Measurements from ENCODE around the gene B4GALNT1. TPM values are rescaled to one million over a fixed set of nuclear protein-coding genes. Genes with fewer than 3 reads are reported as not detected.

Gene B4GALNT1
- polyA plus RNA-seq, 3 donors, result not detected

DNA sequence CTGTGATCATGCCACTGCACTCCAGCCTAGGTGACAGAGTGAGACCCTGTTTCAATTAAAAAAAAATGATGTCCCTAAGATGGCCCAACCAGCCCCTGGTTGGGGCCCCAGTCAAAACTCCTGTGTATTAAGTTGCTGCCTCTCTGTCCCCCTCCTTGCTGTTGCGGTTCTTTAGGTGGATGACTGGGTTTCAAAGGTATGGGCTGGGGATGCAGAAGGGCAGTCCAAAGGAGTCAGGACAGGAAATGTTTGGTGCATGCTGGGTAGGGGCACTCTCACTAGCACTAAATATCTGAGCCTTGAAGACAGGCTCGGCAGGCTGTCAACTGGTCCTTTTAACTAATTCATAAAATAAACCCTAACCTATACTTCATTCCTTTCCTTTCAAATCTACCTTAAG is 54.0 kb downstream of the B4GALNT1 start:
- Mint-ChIP-seq H3K36me3 (no peaks in the 10 kb centered on the region), H3K27ac (no peak overlapping the region), H3K27me3 (ENCODE audit: low read depth in 3 of 3) (peaks cover 15 to 22% (median 18%) of the 10 kb centered on the region in 3 donors), H3K4me1 (peaks cover 8% of the 10 kb centered on the region), H3K4me3 (no peak overlapping the region), H3K9me3 (no peaks in the 10 kb centered on the region)
- Histone ChIP-seq H3K36me3 (replicated peaks in 1 of 2; ENCODE audit: control insufficient read depth in 1 of 2, insufficient read depth in 2 of 2, low read length in 2 of 2) (no peaks in the 10 kb centered on the region), H3K9me3 (replicated peaks in 1 of 2; ENCODE audit: control insufficient read depth in 1 of 2, insufficient read depth in 1 of 2, low read length in 2 of 2) (no peaks in the 10 kb centered on the region), H4K20me1 (ENCODE audit: insufficient read depth, low read length) (no peaks in the 10 kb centered on the region), H3K27ac (ENCODE audit: low read depth in 1 of 2, low read length in 2 of 2) (no peak overlapping the region), H3K4me1 (ENCODE audit: control insufficient read depth in 1 of 2, insufficient read depth in 2 of 2, low read length in 2 of 2) (peaks cover under 1 to 2% of the 10 kb centered on the region in 2 donors), H3K9ac (ENCODE audit: insufficient read depth, low read length, poor library complexity, severe bottlenecking) (no peak overlapping the region), H3K4me3 (replicated peaks in 1 of 3; ENCODE audit: low read depth in 2 of 3, low read length in 3 of 3) (no peak overlapping the region), H2AFZ (ENCODE audit: insufficient read depth, low read depth, low read length, poor library complexity, severe bottlenecking) (no peak overlapping the region), H3K27me3 (ENCODE audit: control insufficient read depth in 2 of 2, insufficient read depth in 2 of 2, low read length in 2 of 2) (peaks cover 0 to 8% of the 10 kb centered on the region in 2 donors), H3K79me2 (ENCODE audit: insufficient read depth, low read length) (no peaks in the 10 kb centered on the region), H3K4me2 (replicated peaks; ENCODE audit: extremely low read depth, low read length, poor library complexity, severe bottlenecking) (no peak overlapping the region)
- no peak for DNase-seq
- intact Hi-C loops (cut with micrococcal nuclease), result no loop called here
- no peak for TF ChIP-seq CTCF (IDR thresholded peaks at IDR 0.05)
- 100% methylated on average over 1 of the region's 2 CpGs for WGBS (ENCODE audit: insufficient coverage)

DNA sequence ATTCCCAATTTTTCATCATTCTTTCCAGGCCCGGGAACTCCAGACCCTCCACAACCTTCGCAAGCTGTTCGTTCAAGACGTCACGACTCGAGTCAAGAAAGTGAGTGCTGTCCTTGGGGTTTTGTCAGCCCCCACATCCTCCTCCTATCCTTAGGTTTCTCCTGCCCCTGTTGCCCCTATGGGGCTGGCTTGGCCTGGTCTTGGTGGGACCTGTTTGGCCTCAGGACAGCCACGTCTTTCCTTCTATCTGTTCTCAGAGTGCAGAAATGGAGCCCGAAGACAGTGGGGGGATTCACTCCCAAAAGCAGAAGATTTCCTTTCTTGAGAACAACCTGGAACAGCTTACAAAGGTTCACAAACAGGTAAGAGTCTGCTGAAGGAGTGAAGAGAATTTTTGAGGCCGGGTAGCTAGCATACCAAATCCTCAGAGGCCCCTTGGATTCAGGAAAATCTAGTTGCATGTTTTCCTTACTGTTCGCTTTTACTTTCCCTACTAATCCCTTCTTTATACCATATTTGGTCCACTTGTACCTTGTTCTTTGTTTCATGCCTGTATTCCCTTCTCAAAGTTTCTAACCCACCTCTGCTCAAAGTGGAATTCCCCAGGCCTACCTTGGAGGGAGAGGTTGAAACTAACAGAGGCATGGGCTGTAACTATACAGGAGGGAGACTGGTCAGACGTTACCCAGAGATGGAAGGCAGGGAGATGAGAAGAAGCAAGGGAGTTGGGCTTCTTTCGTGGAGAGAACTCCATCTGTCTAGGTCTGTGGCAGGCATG is 54.8 kb downstream of the B4GALNT1 start:
- WGBS (ENCODE audit: insufficient coverage), result 94% methylated on average over 9 of the region's 12 CpGs
- Mint-ChIP-seq H3K4me3 (no peak overlapping the region), H3K4me1 (peaks cover 2% of the 10 kb centered on the region), H3K27ac (no peak overlapping the region), H3K36me3 (no peaks in the 10 kb centered on the region), H3K27me3 (ENCODE audit: low read depth in 3 of 3) (peaks cover 14 to 22% (median 17%) of the 10 kb centered on the region in 3 donors), H3K9me3 (no peaks in the 10 kb centered on the region)
- H3K79me2 ChIP-seq (ENCODE audit: insufficient read depth, low read length), result no peaks in the 10 kb centered on the region
- no peak overlapping the region for H3K9ac ChIP-seq (ENCODE audit: insufficient read depth, low read length, poor library complexity, severe bottlenecking)
- TF ChIP-seq CTCF (IDR thresholded peaks at IDR 0.05), result no peak
- no peak overlapping the region for H3K27ac ChIP-seq (ENCODE audit: low read depth in 1 of 2, low read length in 2 of 2)
- no peak overlapping the region for H3K4me2 ChIP-seq (replicated peaks; ENCODE audit: extremely low read depth, low read length, poor library complexity, severe bottlenecking)
- intact Hi-C loops (cut with micrococcal nuclease), result no loop called here
- H3K9me3 ChIP-seq (replicated peaks in 1 of 2; ENCODE audit: control insufficient read depth in 1 of 2, insufficient read depth in 1 of 2, low read length in 2 of 2), result no peaks in the 10 kb centered on the region
- H3K4me3 ChIP-seq (replicated peaks in 1 of 3; ENCODE audit: low read depth in 2 of 3, low read length in 3 of 3), result no peak overlapping the region
- H3K27me3 ChIP-seq (ENCODE audit: control insufficient read depth in 2 of 2, insufficient read depth in 2 of 2, low read length in 2 of 2), result peaks cover 0 to 8% of the 10 kb centered on the region in 2 donors
- no peaks in the 10 kb centered on the region for H3K36me3 ChIP-seq (replicated peaks in 1 of 2; ENCODE audit: control insufficient read depth in 1 of 2, insufficient read depth in 2 of 2, low read length in 2 of 2)
- no peaks in the 10 kb centered on the region for H4K20me1 ChIP-seq (ENCODE audit: insufficient read depth, low read length)
- no peaks in the 10 kb centered on the region for H3K4me1 ChIP-seq (ENCODE audit: control insufficient read depth in 1 of 2, insufficient read depth in 2 of 2, low read length in 2 of 2)
- H2AFZ ChIP-seq (ENCODE audit: insufficient read depth, low read depth, low read length, poor library complexity, severe bottlenecking), result no peak overlapping the region
- DNase-seq, result no peak
